Urothelium cell line (cell line): ENCODE results near the gene KIF12.
"Not testable (repeated sequence)": the region's sequence is repeated elsewhere in the genome, so short reads cannot be mapped to it uniquely, and the experiment has no call there.

Experiments
- DNase-seq: peaks from one replicate; pipeline ENCODE4 v3.0.0; 2011; ENCODE audit warnings: low spot score, mixed read lengths
- FAIRE-seq: peaks from 2 replicates; lab custom pipeline; 2011; peaks lifted over from hg19 to GRCh38; lab: Jason Lieb, UNC

Gene KIF12

DNA sequence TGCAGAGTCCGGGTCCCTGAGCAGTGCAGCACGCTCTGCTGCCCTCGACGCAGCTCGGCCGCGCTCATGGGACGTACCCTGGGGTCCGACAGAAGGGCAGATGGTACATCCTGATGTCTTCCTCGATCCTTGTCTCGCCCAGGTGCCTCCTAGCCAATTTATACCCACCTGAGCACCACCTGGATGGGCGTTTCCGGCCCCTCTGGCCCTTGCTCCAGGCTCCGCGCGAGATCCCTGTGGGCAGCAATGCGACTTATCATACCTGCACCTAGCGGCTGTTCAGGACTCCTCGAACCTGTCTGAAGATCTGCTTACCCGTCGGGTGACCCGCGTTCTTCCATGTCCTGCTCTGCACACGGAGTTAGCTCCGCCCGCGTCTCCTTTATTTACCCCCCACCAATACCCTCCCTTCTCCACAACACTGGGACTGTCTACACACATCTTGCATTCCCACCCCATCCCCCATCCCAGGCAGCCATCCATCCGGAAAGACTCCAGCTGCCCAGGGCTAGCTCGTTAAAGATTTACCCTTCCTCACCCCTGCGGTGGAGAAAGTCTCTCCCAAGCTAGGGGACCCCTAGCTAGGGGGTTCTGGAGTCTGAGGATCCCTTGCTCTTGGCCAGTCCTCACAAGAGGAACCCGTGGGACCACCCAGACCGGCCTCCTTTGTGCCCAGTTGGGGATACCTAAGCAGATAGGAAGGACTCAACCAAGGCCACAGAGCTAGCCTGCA, at the start of gene KIF12:
Gene KIF12 (minus strand): TSS at position 357 of the 733 bp plus-strand sequence. CDS start 16 bp downstream, at position 341.
- FAIRE-seq: no peak

DNA sequence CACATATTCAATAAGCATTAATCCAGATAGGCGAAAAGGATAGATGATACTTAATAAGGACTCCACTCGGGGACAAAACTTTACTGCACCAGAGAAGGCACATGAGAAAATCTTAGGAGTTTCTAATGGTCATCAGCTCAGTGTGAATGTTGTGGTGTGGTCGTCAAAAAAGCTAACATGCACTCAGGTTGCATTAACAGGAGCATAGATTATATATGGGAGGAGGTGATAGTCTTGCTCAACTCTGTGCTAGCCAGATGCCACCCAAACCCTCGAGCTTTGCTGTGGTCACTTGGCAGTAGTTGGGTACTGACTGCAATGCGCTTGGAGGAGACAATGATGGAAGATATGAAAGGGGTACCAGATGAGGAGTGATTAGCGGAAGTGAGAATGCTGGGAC, 47.6 kb upstream of the KIF12 start:
- FAIRE-seq (no peak), DNase-seq (no peak)

More for the DNA sequence above, at the start of gene KIF12:
- no peak for DNase-seq

- DNase-seq (no peak), FAIRE-seq (no peak)
Observed at GRCh38 chr9:114143234-114143633, 44.1 kb upstream of the KIF12 start.

- DNase-seq (no peak), FAIRE-seq (no peak)
Observed at GRCh38 chr9:114141553-114142402, 42.7 kb upstream of the KIF12 start.

- DNase-seq (no peak), FAIRE-seq (no peak)
Observed at GRCh38 chr9:114140850-114141249, 41.8 kb upstream of the KIF12 start.

GRCh38 chr9:114140401-114140800, 41.3 kb upstream of the KIF12 start:
- no peak for FAIRE-seq
- no peak for DNase-seq

- no peak for DNase-seq
- no peak for FAIRE-seq
Observed at GRCh38 chr9:114139071-114139470, 40.0 kb upstream of the KIF12 start.

DNA sequence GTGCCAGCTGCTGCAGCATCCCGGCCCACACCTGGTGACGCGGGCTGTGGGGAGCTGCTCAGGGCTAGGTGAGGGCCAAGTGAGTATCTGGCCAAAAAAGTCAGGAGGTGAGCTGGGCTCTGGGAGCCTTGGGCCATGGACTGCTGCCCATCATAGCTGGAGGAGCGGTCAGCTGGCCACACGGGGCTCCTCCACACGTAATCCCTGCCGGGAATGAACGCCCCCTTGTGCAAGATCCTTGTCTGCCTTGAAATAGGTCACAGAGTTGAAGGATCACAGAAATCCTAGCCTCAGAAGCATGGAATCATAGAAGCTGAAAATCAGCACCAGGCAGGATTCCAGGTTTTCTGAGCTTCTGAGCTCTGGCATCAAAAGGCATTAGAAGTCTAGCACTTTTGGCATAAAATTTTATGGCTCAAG, 39.5 kb upstream of the KIF12 start:
- FAIRE-seq (no peak), DNase-seq (no peak)

DNA sequence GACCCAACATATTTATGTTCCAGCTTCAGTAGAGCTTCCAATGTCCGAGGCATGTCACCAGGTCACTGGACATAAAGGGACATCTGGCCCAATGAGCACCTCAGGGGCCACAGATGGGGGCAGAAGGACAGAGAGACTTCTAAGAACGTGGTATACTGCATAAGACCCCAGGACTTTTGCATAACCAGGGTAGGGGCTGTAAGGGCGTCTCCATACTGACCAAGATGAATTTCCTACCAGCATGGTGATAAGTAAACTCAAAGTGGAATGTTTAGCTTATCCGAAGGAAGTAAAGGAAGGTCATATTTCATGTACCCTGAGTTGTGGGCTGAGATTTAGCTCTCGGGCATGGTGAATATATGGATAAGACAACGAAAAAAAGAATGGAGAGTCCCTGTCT, 38.7 kb upstream of the KIF12 start:
- FAIRE-seq: no peak
- DNase-seq: no peak

GRCh38 chr9:114134827-114135396, 35.8 kb upstream of the KIF12 start:
- no peak for FAIRE-seq

GRCh38 chr9:114132550-114132918, 33.4 kb upstream of the KIF12 start:
- FAIRE-seq: no peak
- DNase-seq: no peak

More at GRCh38 chr9:114134827-114135396, 35.8 kb upstream of the KIF12 start:
- DNase-seq: no peak

DNA sequence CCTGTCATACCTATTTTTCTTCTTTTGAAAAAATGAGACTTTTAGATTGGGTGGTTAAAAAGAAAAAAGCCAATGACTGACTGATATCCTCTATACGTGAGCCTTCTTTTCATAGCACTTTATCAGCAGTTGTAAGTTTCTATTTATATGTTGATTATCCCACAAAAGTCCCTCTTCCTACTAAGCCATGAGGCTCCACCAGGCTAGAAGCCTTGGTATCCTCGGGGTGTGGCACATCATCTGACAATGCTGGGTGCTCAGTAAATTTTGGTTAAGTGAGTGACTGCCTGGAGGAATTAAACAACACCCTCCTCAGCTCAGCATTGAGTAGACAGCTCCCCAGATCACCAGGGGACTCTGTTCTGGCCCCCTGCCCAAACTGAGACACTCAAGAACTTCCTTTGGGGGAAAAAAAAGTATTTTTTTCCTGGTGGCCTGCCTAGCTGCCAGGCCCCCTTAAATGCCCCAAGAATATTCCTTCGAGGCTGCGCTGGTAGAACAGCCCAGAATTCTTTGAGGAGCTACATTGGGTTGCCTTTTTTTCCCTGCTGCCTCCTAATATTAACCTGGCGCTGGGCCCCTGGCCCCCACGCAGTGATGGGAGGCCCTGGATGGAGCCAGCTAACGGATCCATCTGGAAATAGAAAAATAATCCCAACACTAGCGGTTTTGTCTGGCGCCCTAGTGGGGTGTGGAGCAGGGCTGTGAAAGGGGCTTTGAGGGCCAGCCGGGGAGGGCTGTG, 32.9 kb upstream of the KIF12 start:
- no peak for FAIRE-seq
- DNase-seq: no peak

GRCh38 chr9:114130624-114131277, 31.7 kb upstream of the KIF12 start:
- DNase-seq: no peak
- FAIRE-seq: no peak

GRCh38 chr9:114130141-114130540, 31.0 kb upstream of the KIF12 start:
- FAIRE-seq: no peak

GRCh38 chr9:114128759-114129158, 29.7 kb upstream of the KIF12 start:
- DNase-seq, FAIRE-seq: not testable (repeated sequence)

More at GRCh38 chr9:114130141-114130540, 31.0 kb upstream of the KIF12 start:
- no peak for DNase-seq

GRCh38 chr9:114126247-114127060, 27.4 kb upstream of the KIF12 start:
- no peak for FAIRE-seq
- no peak for DNase-seq

- no peak for FAIRE-seq
- no peak for DNase-seq
Observed at GRCh38 chr9:114125476-114126013, 26.5 kb upstream of the KIF12 start.

DNA sequence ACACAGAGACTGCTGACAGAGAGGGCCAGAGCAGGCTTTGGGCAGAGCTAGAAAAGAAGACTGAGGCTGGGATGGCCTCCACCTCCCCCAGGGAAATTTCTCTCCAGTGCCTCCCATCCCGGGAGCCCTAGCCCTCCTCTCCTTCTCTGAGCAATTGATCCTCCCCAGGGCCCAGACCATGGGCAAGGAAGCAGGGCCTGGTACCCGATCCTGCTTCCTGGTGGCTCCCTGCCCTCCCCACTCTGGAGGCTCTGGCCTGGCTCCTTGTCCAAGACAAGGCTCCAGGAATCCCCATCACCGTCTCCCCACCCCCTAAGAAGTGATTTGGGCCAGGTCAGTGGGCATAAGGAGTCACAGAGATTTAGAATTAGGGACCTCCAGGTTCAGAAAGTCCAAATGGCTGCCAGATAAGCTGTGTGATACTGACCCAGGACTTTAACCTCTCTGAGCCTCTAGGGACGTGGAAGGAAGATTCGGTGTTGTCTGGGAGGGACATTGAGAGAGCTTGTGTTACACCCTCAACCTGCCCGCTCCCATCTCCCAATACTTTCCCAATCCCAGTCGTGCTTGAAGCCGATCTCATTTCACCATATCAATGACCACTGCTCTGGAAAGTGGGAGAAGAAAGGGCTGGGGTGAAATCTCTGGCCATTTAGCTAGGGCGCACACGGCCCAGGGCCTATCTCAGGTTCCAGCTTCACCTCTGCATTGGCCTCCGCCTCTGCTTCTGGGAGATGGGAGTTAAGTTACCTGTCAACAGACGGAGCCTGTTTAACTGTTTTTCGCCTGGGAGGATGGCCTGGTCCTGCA, 25.8 kb upstream of the KIF12 start:
- DNase-seq (no peak), FAIRE-seq (no peak)
